ENCODE measurements around the gene FHIP1A. TPM values are rescaled to one million over a fixed set of nuclear protein-coding genes. Genes with fewer than 3 reads are reported as not detected.

Gene FHIP1A
- total RNA-seq: 0.40 and 1.4 TPM in 2 replicates

DNA sequence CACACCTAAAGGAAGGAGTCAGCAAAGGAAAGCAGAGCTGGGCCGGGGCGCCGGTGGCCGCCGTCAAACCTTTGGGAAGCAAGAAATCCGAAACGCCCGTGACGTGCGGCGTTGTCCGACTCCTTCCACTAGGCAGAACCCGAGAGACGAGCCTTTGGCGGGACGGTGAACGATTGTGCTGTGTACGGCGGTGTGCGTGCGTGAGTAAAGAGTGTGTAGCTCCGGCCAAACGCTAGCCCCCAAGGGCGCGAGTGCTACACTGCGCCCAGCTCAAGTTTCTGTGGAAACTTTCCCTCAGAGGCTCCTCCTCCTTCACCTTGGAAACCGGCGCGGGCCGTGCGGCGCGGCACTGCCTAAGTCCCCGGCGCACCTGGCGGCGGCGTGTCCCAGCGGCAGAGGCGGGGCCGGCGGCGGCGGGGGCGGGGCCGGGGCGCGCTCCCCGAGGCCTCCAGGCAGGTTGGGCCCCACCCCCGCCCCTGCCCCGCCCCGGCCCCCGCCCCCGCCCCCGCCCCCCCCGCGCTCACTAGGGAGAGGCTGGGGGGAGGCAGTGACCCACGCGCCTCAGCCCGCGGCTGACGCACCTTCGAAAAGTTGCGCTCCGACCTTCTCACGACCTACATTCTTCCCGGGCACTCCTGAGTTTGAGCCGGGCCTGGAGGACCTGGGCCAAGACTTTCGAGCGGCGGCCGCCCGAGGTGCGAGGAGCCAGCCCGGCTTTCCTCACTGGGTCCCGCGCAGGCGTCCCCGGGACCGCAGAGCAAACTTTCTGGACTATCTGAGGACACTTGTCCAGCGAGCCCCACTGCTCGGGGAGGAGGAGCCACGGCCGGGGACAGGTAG lies at the start of gene FHIP1A:
TSS of gene FHIP1A (plus strand) at position 547 of the 840 bp plus-strand sequence. CDS start 157,084 bp downstream, outside the sequence.

Other genes with a start within 250 kb of the FHIP1A start
- not detected in 2 replicates for gene PRSS48, start 132.0 kb upstream of the FHIP1A start, total RNA-seq
- gene SH3D19, start 83.6 kb upstream of the FHIP1A start, total RNA-seq: 64.3 and 70.1 TPM in 2 replicates